OCI-LY7 (cell line): Measurements from ENCODE around the gene XAB2. TPM values are rescaled to one million over a fixed set of nuclear protein-coding genes. Genes with fewer than 3 reads are reported as not detected.

Experiments
- BruUV-seq: library from RNA; stranded (reverse); fragments of 400-500 nt; replicated peaks from 2 replicates; lab custom pipeline; 2021; lab: Mats Ljungman, UMichigan
- CTCF ChIA-PET: fragments of 300-600 bp; sonication (Branson Sonifier 250); formaldehyde crosslinking; loops from one replicate; lab custom pipeline; 2022; ENCODE audit warnings: antibody characterized with exemption; ENCODE audit not compliant: unreplicated experiment; lab: Charles Lee
- POLR2A ChIA-PET: fragments of 300-600 bp; sonication (Branson Sonifier 250); formaldehyde crosslinking; loops from one replicate; lab custom pipeline; 2022; ENCODE audit warnings: antibody characterized with exemption; lab: Charles Lee
- DNase-seq: peaks from one replicate; pipeline ENCODE4 v3.0.0-alpha.2; 2015; ENCODE audit warnings: low spot score
- H2AFZ ChIP-seq: fragments of 200-600 bp; sonication (generic), shearing (Covaris generic); 2 replicates; pipeline ENCODE4 v1.6.1; 2014; ENCODE audit warnings: mild to moderate bottlenecking, antibody characterized with exemption, low read length, moderate library complexity
- H3K27ac ChIP-seq: fragments of 200-600 bp; sonication (generic); 2 replicates; pipeline ENCODE4 v1.5.1; 2014; ENCODE audit warnings: mixed run types, low read depth, mild to moderate bottlenecking, moderate library complexity, low read length, inconsistent platforms; ENCODE audit not compliant: poor library complexity, severe bottlenecking
- H3K36me3 ChIP-seq: fragments of 200-600 bp; sonication (generic); 2 replicates; pipeline ENCODE4 v1.6.1; 2014; ENCODE audit warnings: mild to moderate bottlenecking, antibody characterized with exemption, low read length, moderate library complexity, mixed read lengths; ENCODE audit not compliant: insufficient read depth
- H3K4me1 ChIP-seq: fragments of 200-600 bp; sonication (generic); 2 replicates; pipeline ENCODE4 v1.5.1; 2014; ENCODE audit warnings: mild to moderate bottlenecking, low read length; ENCODE audit not compliant: insufficient read depth, poor library complexity, severe bottlenecking
- H3K4me2 ChIP-seq: fragments of 200-600 bp; sonication (generic); 2 replicates; pipeline ENCODE4 v1.6.1; 2014; ENCODE audit warnings: mild to moderate bottlenecking, low read length
- H3K4me3 ChIP-seq: fragments of 200-600 bp; sonication (generic); 2 replicates; pipeline ENCODE4 v1.5.1; 2014; ENCODE audit warnings: mild to moderate bottlenecking, low read depth, low read length; ENCODE audit not compliant: poor library complexity, severe bottlenecking
- H3K79me2 ChIP-seq: fragments of 200-600 bp; sonication (generic); 2 replicates; pipeline ENCODE4 v1.6.1; 2016; ENCODE audit warnings: low read depth, mild to moderate bottlenecking, low read length, moderate library complexity, mixed read lengths; ENCODE audit not compliant: insufficient read depth
- H3K9me2 ChIP-seq: fragments of 200-600 bp; sonication (generic); 2 replicates; pipeline ENCODE4 v1.6.1; 2016; ENCODE audit warnings: mild to moderate bottlenecking, low read length, mixed read lengths; ENCODE audit not compliant: insufficient read depth
- H3K9me3 ChIP-seq: fragments of 200-600 bp; sonication (generic); 2 replicates; pipeline ENCODE4 v1.6.1; 2014; ENCODE audit warnings: mild to moderate bottlenecking, mixed run types, low read length, mixed read lengths
- H4K20me1 ChIP-seq: fragments of 200-600 bp; sonication (generic); 2 replicates; pipeline ENCODE4 v1.6.1; 2014; ENCODE audit warnings: mild to moderate bottlenecking, antibody characterized with exemption, low read length, moderate library complexity, mixed read lengths; ENCODE audit not compliant: insufficient read depth
- CTCF ChIP-seq: fragments of 200-600 bp; sonication (generic); conservative IDR thresholded peaks from 2 replicates; pipeline ENCODE4 v1.5.1; 2014; ENCODE audit warnings: mild to moderate bottlenecking, antibody characterized with exemption, low read length, moderate library complexity, mixed read lengths
- EZH2phosphoT487 ChIP-seq: fragments of 200-600 bp; sonication (generic); IDR thresholded peaks from 2 replicates; pipeline ENCODE4 v1.6.1; 2018; ENCODE audit warnings: low read depth, borderline replicate concordance, mild to moderate bottlenecking, mixed run types, antibody characterized with exemption, low read length, moderate library complexity, mixed read lengths
- intact Hi-C: fragments of 100-400 bp; cut with micrococcal nuclease; formaldehyde crosslinking; loops from one replicate; pipeline ENCODE4 v1.10.0; 2022; ENCODE audit not compliant: unreplicated experiment
- total RNA-seq, 2 experiments: library from RNA; depleted of rRNA in 1 of 2; stranded (reverse); fragments of >200 nt in 1 of 2; shearing (Covaris generic) in 1 of 2; gene quantifications; 2 replicates each; pipeline ENCODE4 v1.2.3, GENCODE V29; 2014 to 2022

Gene XAB2
- total RNA-seq, 2 experiments from 2014 or later: 36.6 to 39.9 TPM

- Histone ChIP-seq H3K4me3 (no peak overlapping the region), H3K36me3 (no peaks in the 10 kb centered on the region), H3K4me1 (no peaks in the 10 kb centered on the region), H2AFZ (no peak overlapping the region), H4K20me1 (no peaks in the 10 kb centered on the region), H3K9me3 (no peaks in the 10 kb centered on the region), H3K79me2 (no peaks in the 10 kb centered on the region), H3K27ac (no peak overlapping the region), H3K9me2 (no peaks in the 10 kb centered on the region), H3K4me2 (no peak overlapping the region)
- CTCF ChIA-PET: no interaction called here
- TF ChIP-seq EZH2phosphoT487: no peak
- TF ChIP-seq CTCF: no peak
- BruUV-seq: no TSS peak
- no peak for DNase-seq
- POLR2A ChIA-PET: no interaction called here
- intact Hi-C loops: no loop called here
Measured at GRCh38 chr19:7602240-7602934, 27.0 kb downstream of the XAB2 start.

- intact Hi-C loops: no loop called here
Measured at GRCh38 chr19:7600721-7601120, 28.6 kb downstream of the XAB2 start.

GRCh38 chr19:7598180-7598579 lies 31.2 kb downstream of the XAB2 start:
- Histone ChIP-seq H3K27ac (no peak overlapping the region), H3K4me1 (no peaks in the 10 kb centered on the region), H4K20me1 (no peaks in the 10 kb centered on the region), H3K4me2 (no peak overlapping the region), H2AFZ (no peak overlapping the region), H3K9me3 (no peaks in the 10 kb centered on the region), H3K36me3 (no peaks in the 10 kb centered on the region), H3K9me2 (no peaks in the 10 kb centered on the region), H3K4me3 (no peak overlapping the region), H3K79me2 (no peaks in the 10 kb centered on the region)
- intact Hi-C loops: no loop called here
- DNase-seq: no peak
- ChIA-PET CTCF (no interaction called here), POLR2A (no interaction called here)
- TF ChIP-seq EZH2phosphoT487: no peak
- TF ChIP-seq CTCF: no peak
- BruUV-seq: no TSS peak

More at GRCh38 chr19:7600721-7601120, 28.6 kb downstream of the XAB2 start:
- BruUV-seq: no TSS peak
- Histone ChIP-seq H3K4me2 (no peak overlapping the region), H2AFZ (no peak overlapping the region), H3K4me3 (no peak overlapping the region), H3K9me2 (no peaks in the 10 kb centered on the region), H3K27ac (no peak overlapping the region), H3K4me1 (no peaks in the 10 kb centered on the region), H3K79me2 (no peaks in the 10 kb centered on the region), H4K20me1 (no peaks in the 10 kb centered on the region), H3K36me3 (no peaks in the 10 kb centered on the region), H3K9me3 (no peaks in the 10 kb centered on the region)
- no peak for DNase-seq
- ChIA-PET POLR2A (no interaction called here), CTCF (no interaction called here)
- no peak for TF ChIP-seq EZH2phosphoT487
